ENCODE measurements around the gene SEMA6B. TPM values are rescaled to one million over a fixed set of nuclear protein-coding genes. Genes with fewer than 3 reads are reported as not detected.

SEMA6B gene
- total and polyA plus RNA-seq, 2 donors (not counting 3 experiments of a cell fraction or from before 2014, with no cell fraction given) = 97.8 to 176 TPM

GRCh38 chr19:4507804-4508203 is 51.7 kb downstream of the SEMA6B start:
- Histone ChIP-seq H3K27ac (ENCODE audit: insufficient read depth, low read depth, low read length) (no peak overlapping the region), H3K36me3 (ENCODE audit: control insufficient read depth in 2 of 2, extremely low read depth in 1 of 2, insufficient read depth in 2 of 2, low read length in 2 of 2) (peaks cover 3 to 8% of the 10 kb centered on the region in 2 experiments), H2AFZ (ENCODE audit: low read depth, low read length) (no peak overlapping the region), H4K20me1 (replicated peaks; ENCODE audit: control insufficient read depth, extremely low read depth, insufficient read depth, low read length) (no peaks in the 10 kb centered on the region), H3K9me3 (replicated peaks; ENCODE audit: control insufficient read depth, insufficient read depth, low read length) (no peaks in the 10 kb centered on the region), H3K9me1 (replicated peaks; ENCODE audit: control insufficient read depth, extremely low read depth, insufficient read depth, low read length) (no peaks in the 10 kb centered on the region), H3K79me2 (ENCODE audit: control insufficient read depth, insufficient read depth, low read length) (no peaks in the 10 kb centered on the region), H3K4me3 (replicated peaks in 1 of 3; ENCODE audit: insufficient read depth in 1 of 3, low read depth in 1 of 3, low read length in 3 of 3) (no peak overlapping the region), H3K9ac (replicated peaks; ENCODE audit: extremely low read depth, insufficient read depth, low read length) (no peak overlapping the region), H3K4me2 (ENCODE audit: insufficient read depth, low read length) (no peak overlapping the region), H3K4me1 (ENCODE audit: control insufficient read depth, extremely low read depth, insufficient read depth, low read length) (peaks cover 10% of the 10 kb centered on the region), H3K27me3 (ENCODE audit: control insufficient read depth in 2 of 2, insufficient read depth in 2 of 2, low read length in 2 of 2) (no peaks in the 10 kb centered on the region)
- BruUV-seq (replicated peaks) = no TSS peak
- POLR2A ChIA-PET = no interaction called here
- intact Hi-C loops (cut with micrococcal nuclease) = no loop called here
- dilution Hi-C loops (cut with MboI; ENCODE audit: extremely low pct_ligation_motif_present, low sequenced_read_pairs) = no loop called here
- no peak for FAIRE-seq
- CTCF ChIA-PET = interaction anchor here (4.7 kb wide), 1 partner anchor 16 kb away, joined by 54 read pairs; no protein-coding TSS in a partner anchor
- TF ChIP-seq FOS (IDR thresholded peaks at IDR 0.05; ENCODE audit: borderline replicate concordance, insufficient read depth, low read length) = no peak
- TF ChIP-seq POLR2A (IDR thresholded peaks at IDR 0.05; ENCODE audit: low read depth, low read length) = no peak
- TF ChIP-seq CTCF (IDR thresholded peaks at IDR 0.05; ENCODE audit: extremely low read depth in 1 of 2, insufficient read depth in 1 of 2, low read depth in 1 of 2, low read length in 2 of 2) = no peak
- no peak for TF ChIP-seq MYC (IDR thresholded peaks at IDR 0.05; ENCODE audit: low read depth, low read length)
- TF ChIP-seq EZH2 (IDR thresholded peaks at IDR 0.05; ENCODE audit: borderline replicate concordance, low read depth, low read length, severe bottlenecking) = no peak
- no peak for TF ChIP-seq POLR2AphosphoS5 (IDR thresholded peaks at IDR 0.05; ENCODE audit: insufficient read depth, low read depth, low read length)
- DNase-seq (ENCODE audit: low read depth, low spot score) = no peak

GRCh38 chr19:4507150-4507452 is 52.4 kb downstream of the SEMA6B start:
- POLR2A ChIA-PET = interaction anchor here (0.6 kb wide), 1 partner anchor 152 kb away, joined by 5 read pairs; no protein-coding TSS in a partner anchor
- Histone ChIP-seq H4K20me1 (replicated peaks; ENCODE audit: control insufficient read depth, extremely low read depth, insufficient read depth, low read length) (no peaks in the 10 kb centered on the region), H3K4me3 (replicated peaks in 1 of 3; ENCODE audit: insufficient read depth in 1 of 3, low read depth in 1 of 3, low read length in 3 of 3) (no peak overlapping the region), H3K4me1 (ENCODE audit: control insufficient read depth, extremely low read depth, insufficient read depth, low read length) (peaks cover 10% of the 10 kb centered on the region), H3K9me3 (replicated peaks; ENCODE audit: control insufficient read depth, insufficient read depth, low read length) (no peaks in the 10 kb centered on the region), H3K36me3 (ENCODE audit: control insufficient read depth in 2 of 2, extremely low read depth in 1 of 2, insufficient read depth in 2 of 2, low read length in 2 of 2) (peaks cover 3 to 8% of the 10 kb centered on the region in 2 experiments), H3K27ac (ENCODE audit: insufficient read depth, low read depth, low read length) (peak overlapping the region; percentile 7), H3K9me1 (replicated peaks; ENCODE audit: control insufficient read depth, extremely low read depth, insufficient read depth, low read length) (no peaks in the 10 kb centered on the region), H3K9ac (replicated peaks; ENCODE audit: extremely low read depth, insufficient read depth, low read length) (no peak overlapping the region), H2AFZ (ENCODE audit: low read depth, low read length) (no peak overlapping the region), H3K4me2 (ENCODE audit: insufficient read depth, low read length) (no peak overlapping the region), H3K79me2 (ENCODE audit: control insufficient read depth, insufficient read depth, low read length) (no peaks in the 10 kb centered on the region), H3K27me3 (ENCODE audit: control insufficient read depth in 2 of 2, insufficient read depth in 2 of 2, low read length in 2 of 2) (no peaks in the 10 kb centered on the region)
- TF ChIP-seq MAX (IDR thresholded peaks at IDR 0.05; ENCODE audit: insufficient read depth, insufficient read length) (no peak), GATA2 (IDR thresholded peaks at IDR 0.05; ENCODE audit: insufficient read depth, insufficient read length, low read depth, low read length) (no peak), POLR2A (IDR thresholded peaks at IDR 0.05; ENCODE audit: low read depth, low read length) (no peak), POLR2AphosphoS5 (IDR thresholded peaks at IDR 0.05; ENCODE audit: insufficient read depth, low read depth, low read length) (no peak), FOS (IDR thresholded peaks at IDR 0.05; ENCODE audit: borderline replicate concordance, insufficient read depth, low read length) (no peak), MYC (IDR thresholded peaks at IDR 0.05; ENCODE audit: low read depth, low read length) (no peak), EZH2 (IDR thresholded peaks at IDR 0.05; ENCODE audit: borderline replicate concordance, low read depth, low read length, severe bottlenecking) (no peak), CTCF (IDR thresholded peaks at IDR 0.05; ENCODE audit: extremely low read depth in 1 of 2, insufficient read depth in 1 of 2, low read depth in 1 of 2, low read length in 2 of 2) (no peak), JUN (IDR thresholded peaks at IDR 0.05; ENCODE audit: borderline replicate concordance, insufficient read depth, insufficient read length, low read depth) (no peak)
- no peak for FAIRE-seq
- DNase-seq (ENCODE audit: low read depth, low spot score) = no peak
- dilution Hi-C loops (cut with MboI; ENCODE audit: extremely low pct_ligation_motif_present, low sequenced_read_pairs) = no loop called here
- intact Hi-C loops (cut with micrococcal nuclease) = no loop called here
- BruUV-seq (replicated peaks) = no TSS peak
- CTCF ChIA-PET = interaction anchor here (1.0 to 4.7 kb wide), 2 partner anchors 9 to 17 kb away, joined by 7 to 54 read pairs; no protein-coding TSS in a partner anchor

Data from endothelial cell of umbilical vein (primary cell).